NCI-H524 (cell line): ENCODE results near the gene SLC16A1.
"Not testable (repeated sequence)": the region's sequence is repeated elsewhere in the genome, so short reads cannot be mapped to it uniquely, and the experiment has no call there.

Experiments
- DNase-seq, 2 experiments: peaks; one replicate each; lab custom pipeline; 2025; lab: John Stamatoyannopoulos, UW

Gene SLC16A1

DNA sequence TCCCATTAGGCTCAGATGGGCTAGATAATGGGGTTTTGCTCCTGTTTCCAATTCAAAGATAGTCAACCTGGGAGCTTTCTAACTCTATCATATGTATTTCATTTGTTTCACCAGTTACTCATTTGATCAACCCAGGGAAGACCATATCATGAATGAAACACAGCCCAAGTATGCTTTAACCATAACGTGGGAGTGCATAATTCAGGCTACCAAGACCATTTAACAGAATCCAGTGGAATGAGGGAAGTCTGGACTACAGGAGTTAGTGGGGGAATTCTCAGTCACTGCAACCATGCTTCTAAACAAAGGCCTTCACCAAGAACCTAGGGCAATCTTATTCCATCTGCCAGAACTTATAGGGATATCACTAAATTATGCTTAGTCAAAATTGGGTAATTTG, 15.0 kb upstream of the SLC16A1 start:
- no peak for DNase-seq

DNA sequence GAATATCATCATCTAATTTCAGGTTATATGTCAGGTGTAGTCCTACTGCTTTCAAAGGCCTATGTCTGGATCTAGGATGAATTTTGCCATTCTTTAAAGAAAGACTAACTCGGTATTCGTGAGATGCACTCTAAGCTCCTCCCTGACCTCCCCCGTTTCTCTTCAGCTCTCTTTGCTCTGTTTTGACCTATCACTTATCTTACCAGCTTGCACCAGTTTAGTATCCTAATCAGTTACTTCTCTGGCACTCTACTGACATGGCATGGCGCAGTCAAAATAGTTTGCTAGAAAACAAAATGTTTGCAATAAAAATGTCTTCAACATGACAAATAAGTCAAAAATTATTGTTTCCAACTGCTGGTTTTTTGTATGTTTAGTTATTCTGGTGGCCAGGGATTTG, 8.4 kb upstream of the SLC16A1 start:
- DNase-seq, result no peak

DNA sequence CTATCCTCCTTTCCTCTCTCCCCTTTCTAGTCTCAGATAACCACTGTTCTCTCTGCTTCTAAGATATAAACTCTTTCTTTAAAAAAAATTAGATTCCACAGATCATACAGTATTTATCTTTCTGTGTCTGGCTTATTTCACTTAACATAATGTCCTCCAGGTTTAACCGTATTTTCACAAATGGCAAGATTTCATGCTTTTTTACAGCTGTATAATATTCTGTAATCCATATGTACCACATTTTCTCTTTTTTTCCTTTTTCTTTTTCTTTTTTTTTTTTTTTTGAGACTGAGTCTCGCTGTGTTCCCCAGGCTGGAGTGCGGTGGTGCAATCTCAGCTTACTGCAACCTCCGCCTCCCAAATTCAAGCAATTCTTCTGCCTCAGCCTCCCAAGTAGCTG, 5.1 kb upstream of the SLC16A1 start:
- DNase-seq, result no peak

DNA sequence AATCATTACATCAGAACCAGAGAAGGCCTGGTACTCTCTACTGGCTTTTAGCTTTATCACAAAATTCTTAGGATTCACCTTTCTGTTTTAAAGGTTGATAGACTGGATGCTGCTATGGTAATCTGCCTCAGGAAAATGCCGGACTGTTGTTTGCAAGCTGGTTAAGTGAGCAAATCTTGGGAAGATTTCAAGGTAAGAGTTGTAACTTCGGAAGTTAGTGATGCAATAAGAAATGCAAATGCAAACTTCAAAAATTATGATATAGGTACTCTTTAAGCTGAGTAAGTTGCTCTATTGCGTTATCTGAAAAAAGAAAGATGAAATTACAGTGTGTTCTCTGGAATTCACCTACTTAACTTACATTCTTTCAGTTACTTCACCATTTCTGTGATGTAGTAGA, 4.4 kb upstream of the SLC16A1 start:
- no peak for DNase-seq

DNA sequence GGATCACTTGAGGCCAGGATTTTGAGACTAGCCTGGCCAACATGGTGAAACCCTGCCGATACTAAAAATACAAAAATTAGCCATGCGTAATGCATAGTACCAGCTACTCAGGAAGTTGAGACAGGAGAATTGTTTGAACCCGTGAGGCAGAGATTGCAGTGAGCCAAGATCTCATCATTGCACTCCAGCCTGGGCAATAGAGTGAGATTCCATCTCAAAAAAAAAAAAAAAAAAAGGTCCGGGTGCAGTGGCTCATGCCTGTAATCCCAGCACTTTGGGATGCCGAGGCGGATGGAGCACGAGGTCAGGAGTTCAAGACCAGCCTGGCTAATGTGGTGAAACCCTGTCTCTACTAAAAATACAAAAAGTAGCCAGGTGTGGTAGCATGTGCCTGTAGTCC, 2.2 kb upstream of the SLC16A1 start:
- not testable (repeated sequence) for DNase-seq

DNA sequence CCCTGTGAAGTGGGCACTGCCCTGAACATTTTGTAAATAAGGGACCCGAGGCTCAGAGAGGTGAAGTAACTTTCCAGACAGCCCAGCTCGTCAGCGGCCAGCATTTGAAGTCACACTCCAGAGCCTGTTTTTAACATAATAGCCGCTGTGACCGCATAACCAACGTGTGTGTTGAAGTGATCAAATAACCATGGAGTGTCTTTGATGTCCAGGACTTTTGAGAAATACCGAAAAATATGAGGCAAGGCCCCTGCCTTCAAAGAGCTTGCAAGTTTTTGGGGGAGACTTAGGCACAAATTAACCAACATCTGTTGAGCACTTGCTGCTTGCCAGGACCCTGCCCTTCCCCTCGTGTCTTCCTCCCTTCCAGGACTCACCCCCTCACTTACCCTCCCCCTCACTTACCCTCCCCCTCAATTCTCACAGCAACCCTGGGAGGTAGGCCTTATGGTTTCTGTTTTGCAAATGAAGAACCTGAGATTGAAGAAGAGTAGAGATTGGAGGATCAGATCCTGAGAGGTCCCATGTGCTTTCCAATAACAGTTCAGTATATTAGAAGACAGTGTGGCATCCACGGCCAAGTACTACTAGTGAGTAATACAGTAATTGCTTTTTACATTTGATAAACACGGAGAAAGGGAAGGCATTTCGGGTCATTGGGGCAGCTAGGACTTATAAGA, 1.3 kb upstream of the SLC16A1 start:
- DNase-seq, result peak; percentile 28 to 74

DNA sequence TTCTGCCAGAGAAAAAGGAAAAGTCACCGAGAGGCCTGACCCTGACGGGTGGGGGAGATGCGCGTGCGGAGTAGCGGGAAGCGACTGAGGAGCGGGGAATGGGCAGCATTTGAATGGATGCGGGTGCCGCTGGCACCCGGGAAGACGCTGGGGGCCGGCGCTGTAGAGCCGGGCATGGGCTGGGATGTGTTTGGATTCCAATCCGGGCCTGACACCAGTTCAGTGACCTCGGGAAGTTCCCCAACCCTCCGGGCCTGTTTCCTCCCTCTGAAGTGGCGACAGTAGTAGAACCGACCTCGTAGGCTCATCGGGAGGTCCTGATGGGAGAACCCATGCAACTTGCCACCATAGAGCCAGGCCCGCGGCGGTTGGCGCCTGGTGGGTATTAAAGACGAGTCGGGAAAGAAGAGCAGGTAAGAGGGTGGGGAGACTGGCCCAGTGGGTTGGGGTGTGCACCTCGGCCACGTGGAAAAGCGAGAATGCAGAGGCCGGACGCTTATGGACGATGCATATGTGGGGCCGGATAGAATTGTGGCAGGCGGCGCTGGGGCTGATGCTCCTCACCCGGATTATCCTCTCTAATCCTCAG, 642 bp upstream of the SLC16A1 start:
- DNase-seq, result peak; percentile 48 to 72

DNA sequence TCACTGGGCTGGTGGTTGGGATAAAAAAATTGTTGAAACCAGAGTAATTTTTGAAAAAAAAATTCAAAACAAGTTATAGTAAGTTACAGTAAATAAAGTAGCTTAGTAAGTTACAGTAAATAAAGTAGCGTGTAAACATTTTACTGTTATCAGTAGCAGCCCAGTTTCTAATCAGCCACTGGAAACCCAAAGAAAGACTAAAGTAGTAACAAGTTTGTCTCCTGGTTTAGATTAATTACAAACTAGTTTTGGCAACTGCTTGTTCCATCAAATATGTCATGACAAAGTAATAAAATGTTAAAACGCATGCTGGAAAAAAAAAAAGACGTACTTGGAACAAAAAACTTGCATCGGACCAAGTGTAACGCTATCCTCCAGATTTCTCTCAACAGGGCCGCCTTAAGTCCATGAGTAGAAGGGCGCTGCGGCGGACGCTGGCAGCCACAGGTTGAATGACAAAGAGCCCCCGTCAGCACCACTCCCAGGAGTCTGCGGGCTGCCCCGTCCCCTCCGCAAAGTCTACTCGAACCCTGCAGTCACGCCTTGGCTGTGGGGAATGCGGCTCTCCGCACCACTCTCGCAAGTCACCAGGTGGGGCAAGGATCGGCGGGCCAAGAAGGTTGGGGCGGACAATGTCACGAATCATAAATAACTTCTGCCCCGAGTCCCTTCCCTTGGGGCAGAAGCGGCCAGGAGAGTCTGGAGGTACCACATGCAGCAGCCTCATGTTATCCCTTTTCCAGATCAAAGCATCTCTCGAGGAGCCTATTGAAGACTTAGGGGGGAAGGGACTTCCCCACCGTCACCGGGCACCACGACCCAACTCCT, 837 bp downstream of the SLC16A1 start:
- DNase-seq, result peak; percentile 70

DNA sequence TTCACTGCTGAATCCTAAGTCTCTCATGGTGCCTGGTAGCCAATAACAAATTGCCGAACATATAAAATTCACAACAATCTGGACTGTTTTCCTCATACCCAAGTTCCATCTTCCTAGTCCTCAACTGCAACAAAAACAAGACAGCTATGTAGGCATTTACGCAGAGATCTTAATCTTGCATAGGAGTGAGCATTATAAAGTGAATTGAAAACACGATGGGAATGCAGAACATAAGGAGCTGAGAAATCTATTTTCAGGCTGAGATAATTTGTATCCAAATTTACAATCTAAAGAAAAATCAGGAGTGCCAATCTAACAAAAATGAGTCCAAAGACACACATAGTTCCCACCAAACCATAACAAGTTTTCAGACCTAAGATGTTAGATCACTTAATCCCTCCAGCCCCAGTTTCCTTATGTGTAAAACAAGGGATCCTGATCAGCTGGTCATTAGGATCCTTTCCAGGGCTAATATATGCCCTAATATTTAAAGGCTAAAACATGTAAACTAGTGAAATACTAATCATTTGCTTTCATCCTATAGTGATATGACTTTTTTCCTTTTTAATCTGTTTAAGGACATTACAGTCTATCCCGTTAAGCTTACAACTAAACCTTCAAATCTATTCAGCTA, 1.9 kb downstream of the SLC16A1 start:
- peak in 1 of 2 experiments; percentile 9 for DNase-seq

DNA sequence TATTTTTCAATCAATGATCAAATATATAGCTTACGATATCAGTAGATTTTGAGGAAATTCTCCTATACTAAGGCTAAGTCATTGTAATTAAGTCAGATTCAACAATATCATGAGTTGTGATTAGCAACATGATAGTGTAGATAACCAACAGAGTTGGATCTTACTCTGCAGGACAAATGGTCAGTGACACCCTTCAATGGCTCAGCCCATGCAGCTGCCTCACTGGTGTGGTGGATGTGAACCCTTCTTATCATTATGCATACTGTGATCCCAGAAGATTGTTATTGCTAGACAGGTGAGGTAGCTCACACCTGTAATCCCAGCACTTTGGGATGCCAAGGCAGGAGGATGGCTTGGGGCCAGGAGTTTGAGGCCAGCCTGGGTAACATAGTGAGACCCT, 5.6 kb downstream of the SLC16A1 start:
- DNase-seq, result no peak

DNA sequence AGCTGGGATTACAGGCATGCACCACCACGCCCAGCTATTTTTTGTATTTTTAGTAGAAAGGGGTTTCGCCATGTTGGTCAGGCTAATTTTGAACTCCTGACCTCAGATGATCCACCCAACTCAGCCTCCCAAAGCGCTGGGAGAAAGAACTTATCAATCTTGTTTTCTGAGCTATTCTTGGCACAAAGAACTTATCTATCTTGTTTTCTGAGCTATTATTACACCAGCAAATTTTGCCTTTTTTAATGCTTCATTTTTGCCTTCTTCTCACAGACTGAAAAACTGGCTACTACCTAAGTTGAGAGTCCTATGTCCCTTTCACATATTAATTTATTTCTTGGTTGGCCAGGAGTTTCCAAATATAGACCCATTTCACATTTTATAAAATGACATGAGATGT, 9.3 kb downstream of the SLC16A1 start:
- DNase-seq, result no peak

DNA sequence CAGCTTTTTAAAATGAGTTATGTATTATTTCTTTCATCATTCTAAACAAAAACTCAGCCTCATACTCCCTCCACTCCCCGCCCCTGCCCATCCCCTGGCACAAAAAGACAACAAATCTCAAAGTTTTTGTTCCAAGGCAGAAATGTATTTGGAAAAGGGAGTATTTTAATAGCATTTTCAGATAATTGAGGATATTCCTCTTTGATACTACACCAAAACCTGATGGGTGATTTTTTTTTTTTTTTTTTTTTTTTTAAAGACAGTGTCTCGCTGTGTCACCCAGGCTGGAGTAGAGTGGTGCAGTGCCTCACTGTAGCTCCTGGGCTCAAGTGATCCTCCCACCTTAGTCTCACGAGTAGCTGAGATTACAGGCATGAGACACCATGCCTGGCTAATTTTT, 16.2 kb downstream of the SLC16A1 start:
- DNase-seq, result no peak

DNA sequence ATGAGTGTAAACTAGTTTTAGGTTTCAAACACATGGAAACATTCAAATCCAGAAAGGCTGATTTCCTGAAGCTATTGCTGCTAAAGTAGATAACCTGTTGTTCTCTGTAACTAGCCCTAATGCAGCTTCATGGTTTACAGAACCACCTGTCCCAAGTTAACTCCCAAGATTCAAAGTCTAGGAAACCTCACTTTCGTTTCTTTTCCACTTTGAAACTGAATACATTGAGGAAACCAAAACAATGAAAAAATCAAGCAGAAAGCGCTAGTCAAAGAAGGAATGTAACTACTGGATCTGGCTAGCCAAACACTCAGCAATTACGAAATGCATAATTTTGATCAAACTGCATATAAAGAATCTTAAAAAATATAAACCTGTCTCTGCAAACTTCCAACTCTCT, 17.8 kb downstream of the SLC16A1 start:
- no peak for DNase-seq

DNA sequence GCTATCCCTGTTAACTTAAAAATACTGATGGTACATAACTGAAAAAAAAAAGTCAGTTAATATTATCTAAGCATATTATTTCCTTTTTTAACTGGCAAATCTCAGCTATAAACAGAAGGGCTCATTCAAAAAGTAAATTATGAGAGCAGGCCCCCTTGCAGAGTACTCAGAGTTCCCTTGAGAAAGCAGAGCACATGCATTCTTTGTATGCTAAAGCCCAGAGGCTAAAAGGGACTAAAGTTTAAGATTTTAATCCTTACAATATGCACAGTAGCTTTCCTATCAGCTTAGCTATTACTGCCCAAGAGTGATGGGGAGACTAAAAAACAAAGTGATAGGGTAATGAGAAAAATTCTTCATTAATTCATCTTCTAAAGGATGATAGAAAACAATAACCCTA, 18.5 kb downstream of the SLC16A1 start:
- no peak for DNase-seq

DNA sequence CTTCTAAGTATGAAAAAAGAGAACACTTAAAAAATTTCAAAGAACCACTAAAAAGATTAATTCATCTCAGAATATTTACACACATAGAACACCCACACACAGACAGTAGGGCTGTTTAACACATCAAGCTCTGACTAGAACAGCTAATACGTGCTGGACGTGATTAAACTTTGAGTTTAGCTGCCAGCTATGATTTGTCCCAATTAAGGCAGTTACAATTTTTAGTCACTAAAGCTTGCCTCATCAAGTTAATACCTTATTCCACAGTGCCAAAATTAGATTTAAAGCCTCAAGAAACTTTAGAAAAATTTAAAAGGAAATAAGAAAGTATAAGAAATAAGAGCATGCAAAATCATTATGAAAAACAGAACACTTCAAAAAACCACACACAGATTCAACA, 18.9 kb downstream of the SLC16A1 start:
- no peak for DNase-seq

DNA sequence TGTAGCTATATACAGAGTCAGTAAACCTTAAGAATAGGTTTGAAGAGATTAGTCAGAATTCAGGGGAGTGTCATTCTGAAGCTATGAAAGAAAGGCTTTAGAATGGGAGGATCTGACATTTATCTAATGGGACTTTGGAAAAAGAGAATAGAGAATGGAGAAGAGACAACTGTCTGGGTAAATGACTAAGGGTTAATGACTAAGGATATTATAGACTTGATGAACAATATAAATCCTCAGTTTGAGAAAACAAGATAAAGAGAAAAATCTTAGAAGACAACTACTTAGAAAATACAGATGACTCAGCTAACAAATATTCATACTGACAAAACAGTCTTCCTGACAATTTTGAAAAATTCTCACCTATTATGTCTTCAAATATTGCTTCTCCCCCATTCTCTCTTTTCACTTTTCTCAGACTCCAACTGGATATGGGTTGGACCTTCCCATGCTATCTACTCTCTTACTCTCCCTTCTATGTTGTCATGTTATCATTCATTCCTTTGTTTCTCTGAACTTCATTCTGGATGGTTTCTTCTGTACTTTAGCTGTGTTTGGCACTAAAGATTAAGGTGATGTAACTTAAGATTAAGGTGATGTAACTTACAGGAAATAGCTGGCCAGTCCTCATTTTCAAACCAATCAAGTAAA, 20.4 kb downstream of the SLC16A1 start:
- DNase-seq, result no peak

DNA sequence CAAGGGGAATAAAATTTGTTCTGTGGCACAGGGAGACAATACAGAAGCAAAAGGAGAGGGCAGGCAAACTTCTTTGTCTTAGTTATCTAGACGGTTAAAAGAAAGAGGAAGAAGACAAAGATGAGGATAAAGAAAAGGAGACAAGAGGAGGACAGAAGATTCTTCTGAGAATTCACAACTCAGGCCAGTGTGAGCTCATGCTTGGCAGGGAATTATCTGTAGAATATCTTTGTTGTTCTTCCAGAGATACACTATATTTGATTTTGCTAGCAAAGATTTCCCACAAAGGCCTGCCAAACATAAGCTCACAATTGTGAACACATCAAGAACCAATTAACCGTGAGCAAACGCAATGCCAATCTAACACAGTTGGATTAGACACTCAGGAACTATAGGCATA, 21.4 kb downstream of the SLC16A1 start:
- no peak for DNase-seq

DNA sequence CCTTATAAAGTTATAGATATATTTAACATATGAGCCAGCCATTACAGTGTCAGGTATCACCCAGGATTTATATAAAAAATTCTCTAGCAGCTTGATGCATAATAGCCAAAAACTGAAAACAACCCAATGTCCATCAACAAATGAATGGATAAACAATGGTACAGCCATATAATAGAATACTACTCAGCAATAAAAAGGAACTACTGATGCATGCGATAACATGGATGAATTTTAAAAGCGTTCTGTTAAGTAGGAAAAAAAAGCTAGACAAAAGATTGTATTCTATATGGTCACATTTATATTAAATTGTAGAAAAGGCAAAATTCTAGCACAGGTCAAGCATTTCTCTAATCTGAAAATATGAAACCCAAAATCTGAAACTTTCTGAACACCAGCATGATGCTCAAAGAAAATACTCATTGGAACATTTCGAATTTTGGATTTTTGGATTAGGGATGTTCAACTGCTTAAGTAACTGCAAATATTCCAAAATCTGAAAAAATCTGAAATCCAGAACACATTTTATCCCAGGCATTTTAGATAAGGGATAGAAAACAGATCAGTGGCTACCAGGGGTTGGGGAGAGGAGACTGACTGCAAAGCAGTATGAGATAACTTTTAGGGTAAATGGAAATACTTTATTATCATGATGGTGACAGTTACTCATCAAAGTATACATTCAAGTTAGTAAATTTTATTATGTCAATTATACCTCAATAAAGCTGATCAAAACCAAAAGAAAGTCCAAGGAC, 22.0 kb downstream of the SLC16A1 start:
- no peak for DNase-seq

DNA sequence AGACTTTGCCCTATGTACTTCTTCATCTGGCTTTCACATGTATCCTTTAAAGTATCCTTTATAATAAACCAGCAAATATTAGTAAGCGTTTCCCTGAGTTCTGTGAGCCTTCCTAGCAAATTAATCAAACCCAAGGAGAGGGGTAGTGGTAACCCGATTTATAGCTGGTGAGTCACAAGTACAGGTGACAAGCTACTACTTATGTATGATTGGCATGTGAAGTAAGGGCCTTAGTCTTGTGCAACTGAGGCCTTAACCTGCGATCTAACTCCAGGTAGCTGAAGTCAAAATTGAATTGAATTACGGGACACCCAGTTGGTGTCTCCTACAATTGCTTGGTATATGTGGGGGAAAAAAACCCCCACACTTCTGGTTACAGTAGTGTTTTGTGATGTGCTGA, 26.0 kb downstream of the SLC16A1 start:
- no peak for DNase-seq

DNA sequence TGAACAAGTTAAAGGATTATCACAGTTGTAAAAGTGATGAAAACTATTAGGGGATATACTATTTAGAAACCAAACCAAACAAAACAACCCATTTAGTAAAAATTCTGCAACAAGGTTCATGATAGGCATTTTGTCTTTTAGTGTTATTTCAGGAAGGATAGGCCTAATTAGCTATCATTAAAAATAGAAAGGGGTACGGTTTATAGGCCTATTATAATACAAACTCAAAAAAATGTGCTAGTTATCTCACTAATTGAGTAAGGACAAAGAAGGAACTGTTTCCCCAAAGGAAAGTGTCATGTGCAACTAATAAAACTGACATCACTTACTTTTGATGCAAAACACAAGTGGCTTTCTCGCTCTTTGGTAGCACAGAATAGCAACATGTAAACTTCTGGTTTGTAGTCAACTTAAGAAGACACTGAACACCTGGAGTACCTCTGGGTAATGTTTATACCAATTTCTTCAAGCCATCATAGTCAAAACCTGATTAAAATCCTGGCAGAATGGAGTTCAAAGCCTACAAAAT, 28.5 kb downstream of the SLC16A1 start:
- no peak for DNase-seq

DNA sequence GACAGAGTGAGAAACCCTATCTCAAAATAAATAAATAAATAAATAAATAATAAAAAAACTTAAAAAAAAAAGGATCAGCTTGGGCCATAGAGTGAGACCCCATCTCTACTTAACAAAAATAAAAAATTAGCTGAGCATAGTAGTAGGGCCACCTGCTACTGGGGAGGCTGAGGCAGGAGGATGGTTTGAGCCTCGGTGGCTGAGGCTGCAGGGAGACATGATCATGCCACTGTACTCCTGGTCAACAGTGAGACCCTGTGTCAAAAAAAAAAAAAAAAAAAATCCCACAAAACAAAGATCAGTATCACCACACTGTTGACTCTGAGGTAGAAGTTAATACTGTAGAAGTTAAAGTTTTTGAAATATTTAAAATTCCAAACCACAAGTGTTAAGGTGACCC, 29.1 kb downstream of the SLC16A1 start:
- no peak for DNase-seq
